ENCODE data around the gene GLP2R.

GLP2R gene

DNA sequence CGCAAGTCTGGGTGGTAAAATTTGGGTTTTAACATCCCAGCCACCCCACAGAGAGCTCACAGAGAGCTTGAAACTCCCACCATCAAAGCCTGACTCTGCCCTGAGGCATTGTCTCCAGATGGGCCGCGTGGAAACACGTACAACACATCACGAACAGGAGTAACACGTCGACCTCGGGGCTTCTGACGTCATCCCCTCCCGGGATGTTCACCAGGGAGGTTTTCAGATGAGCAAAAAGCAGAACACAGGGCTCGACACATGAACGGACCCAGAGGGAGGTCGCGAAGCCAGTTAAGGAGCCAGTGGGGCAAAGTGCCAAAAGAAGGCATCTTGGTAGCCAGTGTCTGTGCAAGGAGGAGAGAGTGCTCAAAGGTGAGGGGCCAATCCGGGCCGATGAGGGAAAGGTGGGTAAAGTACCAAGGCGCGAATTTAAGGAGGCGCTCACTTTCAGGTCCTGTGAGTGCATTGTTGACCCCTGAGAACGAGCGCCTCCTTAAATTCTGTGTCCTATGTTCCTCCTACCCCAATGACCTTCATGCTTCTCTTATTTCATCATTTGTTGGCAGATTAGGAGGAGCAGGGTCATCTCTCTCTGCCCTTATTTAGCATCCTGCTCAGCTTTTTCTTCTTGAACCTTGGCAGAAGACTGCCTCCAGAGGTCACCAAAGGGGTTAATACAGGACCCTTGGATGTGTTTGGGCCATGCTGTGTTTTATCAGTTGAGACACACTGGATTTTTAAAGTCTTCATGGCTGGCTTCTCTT lies 73.7 kb downstream of the GLP2R start:
- no peaks in the 10 kb centered on the region for H3K9me2 ChIP-seq (replicated peaks; ENCODE audit: insufficient read depth, low read length)

DNA sequence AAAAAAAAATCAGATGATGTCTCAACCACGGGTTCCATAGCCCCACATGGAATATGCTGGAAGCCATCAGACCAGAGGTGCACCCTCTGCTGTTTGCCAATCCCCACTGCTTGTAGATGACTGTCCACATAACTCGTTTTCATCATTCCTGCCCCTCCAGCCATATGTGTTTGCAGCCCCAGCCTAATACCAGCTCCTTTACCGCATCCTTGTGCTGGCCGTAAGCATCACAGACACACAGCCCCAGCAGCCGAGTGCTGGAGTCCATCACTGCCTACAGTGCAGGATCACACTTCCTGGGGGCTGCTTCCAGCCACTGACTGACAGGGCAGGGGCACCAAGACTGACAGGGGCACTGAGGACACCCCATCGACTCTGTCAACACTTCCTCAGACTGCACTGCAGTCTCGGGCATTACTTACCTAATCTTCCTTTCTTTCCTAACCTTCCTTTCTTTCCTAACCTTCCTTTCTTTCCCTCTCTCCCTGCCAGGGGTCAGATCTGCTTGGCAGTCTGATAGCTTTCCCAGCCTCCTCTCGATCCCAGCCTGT lies 74.4 kb downstream of the GLP2R start:
- no peak overlapping the region for H2AFZ ChIP-seq (ENCODE audit: low read depth, low read length, severe bottlenecking)
- no peak overlapping the region for H3K9ac ChIP-seq (ENCODE audit: low read length)
- H3K4me3 ChIP-seq (ENCODE audit: insufficient read depth, low read length, poor library complexity, severe bottlenecking) = no peak overlapping the region
- no peak overlapping the region for H3K27ac ChIP-seq (ENCODE audit: low read depth, low read length)
- H3K9me2 ChIP-seq (replicated peaks; ENCODE audit: insufficient read depth, low read length) = no peaks in the 10 kb centered on the region
- H3K36me3 ChIP-seq (ENCODE audit: low read length) = no peaks in the 10 kb centered on the region
- TF ChIP-seq EZH2phosphoT487 (conservative IDR thresholded peaks at IDR 0.05; ENCODE audit: low read length) = no peak
- TF ChIP-seq, protein P1, sequence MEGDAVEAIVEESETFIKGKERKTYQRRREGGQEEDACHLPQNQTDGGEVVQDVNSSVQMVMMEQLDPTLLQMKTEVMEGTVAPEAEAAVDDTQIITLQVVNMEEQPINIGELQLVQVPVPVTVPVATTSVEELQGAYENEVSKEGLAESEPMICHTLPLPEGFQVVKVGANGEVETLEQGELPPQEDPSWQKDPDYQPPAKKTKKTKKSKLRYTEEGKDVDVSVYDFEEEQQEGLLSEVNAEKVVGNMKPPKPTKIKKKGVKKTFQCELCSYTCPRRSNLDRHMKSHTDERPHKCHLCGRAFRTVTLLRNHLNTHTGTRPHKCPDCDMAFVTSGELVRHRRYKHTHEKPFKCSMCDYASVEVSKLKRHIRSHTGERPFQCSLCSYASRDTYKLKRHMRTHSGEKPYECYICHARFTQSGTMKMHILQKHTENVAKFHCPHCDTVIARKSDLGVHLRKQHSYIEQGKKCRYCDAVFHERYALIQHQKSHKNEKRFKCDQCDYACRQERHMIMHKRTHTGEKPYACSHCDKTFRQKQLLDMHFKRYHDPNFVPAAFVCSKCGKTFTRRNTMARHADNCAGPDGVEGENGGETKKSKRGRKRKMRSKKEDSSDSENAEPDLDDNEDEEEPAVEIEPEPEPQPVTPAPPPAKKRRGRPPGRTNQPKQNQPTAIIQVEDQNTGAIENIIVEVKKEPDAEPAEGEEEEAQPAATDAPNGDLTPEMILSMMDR (IDR thresholded peaks at IDR 0.05; ENCODE audit: insufficient read depth, low read length, poor library complexity, severe bottlenecking) = no peak
- no peak overlapping the region for H3K4me2 ChIP-seq (ENCODE audit: low read depth, low read length, poor library complexity, severe bottlenecking)
- no peaks in the 10 kb centered on the region for H3F3A ChIP-seq (ENCODE audit: insufficient read depth)
- H3K27me3 ChIP-seq (ENCODE audit: low read length) = no peaks in the 10 kb centered on the region
- H3K79me2 ChIP-seq (ENCODE audit: insufficient read depth, low read length) = no peaks in the 10 kb centered on the region
- no peaks in the 10 kb centered on the region for H3K9me3 ChIP-seq (ENCODE audit: insufficient read depth, low read length)
- H4K20me1 ChIP-seq (ENCODE audit: low read depth, low read length) = no peaks in the 10 kb centered on the region

More for the DNA sequence above, 73.7 kb downstream of the GLP2R start:
- Histone ChIP-seq H3K27ac (ENCODE audit: low read depth, low read length) (no peak overlapping the region), H3F3A (ENCODE audit: insufficient read depth) (no peaks in the 10 kb centered on the region), H3K27me3 (ENCODE audit: low read length) (no peaks in the 10 kb centered on the region), H4K20me1 (ENCODE audit: low read depth, low read length) (no peaks in the 10 kb centered on the region), H3K9ac (ENCODE audit: low read length) (no peak overlapping the region), H3K36me3 (ENCODE audit: low read length) (no peaks in the 10 kb centered on the region), H2AFZ (ENCODE audit: low read depth, low read length, severe bottlenecking) (no peak overlapping the region), H3K4me2 (ENCODE audit: low read depth, low read length, poor library complexity, severe bottlenecking) (no peak overlapping the region), H3K9me3 (ENCODE audit: insufficient read depth, low read length) (no peaks in the 10 kb centered on the region), H3K4me3 (ENCODE audit: insufficient read depth, low read length, poor library complexity, severe bottlenecking) (no peak overlapping the region), H3K79me2 (ENCODE audit: insufficient read depth, low read length) (no peaks in the 10 kb centered on the region)
- no peak for TF ChIP-seq EZH2phosphoT487 (conservative IDR thresholded peaks at IDR 0.05; ENCODE audit: low read length)
- TF ChIP-seq, protein P1 (IDR thresholded peaks at IDR 0.05; ENCODE audit: insufficient read depth, low read length, poor library complexity, severe bottlenecking) = no peak

DNA sequence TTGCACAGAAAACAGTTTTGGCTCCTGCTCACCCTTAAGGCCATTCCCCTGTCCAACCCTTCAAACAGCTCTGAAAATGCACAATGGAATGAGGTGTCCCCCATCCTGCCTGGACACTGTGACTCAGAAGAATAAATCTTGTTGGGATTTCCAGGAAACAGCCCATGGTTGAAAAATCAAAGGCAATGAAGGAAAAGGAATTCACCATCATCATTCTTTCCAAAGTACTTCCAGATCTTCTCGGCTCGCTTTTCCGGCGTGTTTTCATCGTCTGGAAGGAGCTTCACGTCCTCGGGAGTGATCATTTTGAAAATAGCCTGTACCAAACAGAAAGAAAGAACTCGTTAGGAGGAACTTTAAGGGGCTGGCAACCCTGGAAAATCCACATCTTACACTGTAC lies 75.1 kb downstream of the GLP2R start:
- H3K9ac ChIP-seq (ENCODE audit: low read length) = no peak overlapping the region
- no peaks in the 10 kb centered on the region for H3K79me2 ChIP-seq (ENCODE audit: insufficient read depth, low read length)
- H3K4me2 ChIP-seq (ENCODE audit: low read depth, low read length, poor library complexity, severe bottlenecking) = no peak overlapping the region
- H3K9me3 ChIP-seq (ENCODE audit: insufficient read depth, low read length) = no peaks in the 10 kb centered on the region
- no peak for TF ChIP-seq EZH2phosphoT487 (conservative IDR thresholded peaks at IDR 0.05; ENCODE audit: low read length)
- TF ChIP-seq, protein P1 (IDR thresholded peaks at IDR 0.05; ENCODE audit: insufficient read depth, low read length, poor library complexity, severe bottlenecking) = no peak
- H4K20me1 ChIP-seq (ENCODE audit: low read depth, low read length) = no peaks in the 10 kb centered on the region
- no peak overlapping the region for H3K27ac ChIP-seq (ENCODE audit: low read depth, low read length)
- H3K4me3 ChIP-seq (ENCODE audit: insufficient read depth, low read length, poor library complexity, severe bottlenecking) = no peak overlapping the region
- H3K9me2 ChIP-seq (replicated peaks; ENCODE audit: insufficient read depth, low read length) = no peaks in the 10 kb centered on the region
- H2AFZ ChIP-seq (ENCODE audit: low read depth, low read length, severe bottlenecking) = no peak overlapping the region
- no peaks in the 10 kb centered on the region for H3K27me3 ChIP-seq (ENCODE audit: low read length)
- H3F3A ChIP-seq (ENCODE audit: insufficient read depth) = no peaks in the 10 kb centered on the region
- no peaks in the 10 kb centered on the region for H3K36me3 ChIP-seq (ENCODE audit: low read length)
